GM21515 (cell line): ENCODE measurements around the gene ASAH2B.
"Not testable (repeated sequence)": the region's sequence is repeated elsewhere in the genome, so short reads cannot be mapped to it uniquely, and the experiment has no call there.

ENCODE experiments used
- ATAC-seq: cut with Tn5 transposase; IDR thresholded peaks from one replicate; pipeline ENCODE4 v1.9.1; 2021; ENCODE audit not compliant: unreplicated experiment

The ASAH2B gene

GRCh38 chr10:50739618-50740292, at the start of gene ASAH2B:
ASAH2B (plus strand) TSS chr10:50739936; CDS start chr10:50745131, 5,195 bp downstream.
- ATAC-seq, result peak; percentile 85

GRCh38 chr10:50697819-50698218, 41.9 kb upstream of the ASAH2B start:
- not testable (repeated sequence) for ATAC-seq

GRCh38 chr10:50701947-50702346, 37.8 kb upstream of the ASAH2B start:
- ATAC-seq, result not testable (repeated sequence)

GRCh38 chr10:50702997-50703396, 36.7 kb upstream of the ASAH2B start:
- not testable (repeated sequence) for ATAC-seq

- ATAC-seq, result not testable (repeated sequence)
Measured at GRCh38 chr10:50704436-50705079, 35.2 kb upstream of the ASAH2B start.

GRCh38 chr10:50706006-50706405, 33.7 kb upstream of the ASAH2B start:
- ATAC-seq, result not testable (repeated sequence)

GRCh38 chr10:50710241-50710640, 29.5 kb upstream of the ASAH2B start:
- ATAC-seq, result not testable (repeated sequence)

- peak; percentile 77 for ATAC-seq
Measured at GRCh38 chr10:50723812-50724211, 15.9 kb upstream of the ASAH2B start.

- not testable (repeated sequence) for ATAC-seq
Measured at GRCh38 chr10:50728112-50728511, 11.6 kb upstream of the ASAH2B start.

GRCh38 chr10:50738987-50739617, 634 bp upstream of the ASAH2B start:
- ATAC-seq, result peak; percentile 4

- peak; percentile 36 for ATAC-seq
Measured at GRCh38 chr10:50740293-50740648, 535 bp downstream of the ASAH2B start.

GRCh38 chr10:50742820-50743219, 3.1 kb downstream of the ASAH2B start:
- not testable (repeated sequence) for ATAC-seq

- not testable (repeated sequence) for ATAC-seq
Measured at GRCh38 chr10:50766774-50767513, 27.2 kb downstream of the ASAH2B start.

GRCh38 chr10:50772042-50772441, 32.3 kb downstream of the ASAH2B start:
- ATAC-seq, result not testable (repeated sequence)

GRCh38 chr10:50774868-50775267, 35.1 kb downstream of the ASAH2B start:
- ATAC-seq, result not testable (repeated sequence)

GRCh38 chr10:50780036-50780435, 40.3 kb downstream of the ASAH2B start:
- ATAC-seq, result not testable (repeated sequence)

- not testable (repeated sequence) for ATAC-seq
Measured at GRCh38 chr10:50782017-50782416, 42.3 kb downstream of the ASAH2B start.

- ATAC-seq, result not testable (repeated sequence)
Measured at GRCh38 chr10:50787962-50788361, 48.2 kb downstream of the ASAH2B start.

- ATAC-seq, result no peak
Measured at GRCh38 chr10:50788951-50789945, 49.5 kb downstream of the ASAH2B start.

- no peak for ATAC-seq
Measured at GRCh38 chr10:50794490-50794889, 54.8 kb downstream of the ASAH2B start.
